Suppressor macrophage treated with lipopolysaccharide for 4 hours (primary cell): ENCODE results near the gene CCR1.
"Not testable (repeated sequence)": the region's sequence is repeated elsewhere in the genome, so short reads cannot be mapped to it uniquely, and the experiment has no call there.

Experiments
- DNase-seq: peaks from one replicate; pipeline ENCODE4 v3.0.0-alpha.2; 2020

The CCR1 gene

DNA sequence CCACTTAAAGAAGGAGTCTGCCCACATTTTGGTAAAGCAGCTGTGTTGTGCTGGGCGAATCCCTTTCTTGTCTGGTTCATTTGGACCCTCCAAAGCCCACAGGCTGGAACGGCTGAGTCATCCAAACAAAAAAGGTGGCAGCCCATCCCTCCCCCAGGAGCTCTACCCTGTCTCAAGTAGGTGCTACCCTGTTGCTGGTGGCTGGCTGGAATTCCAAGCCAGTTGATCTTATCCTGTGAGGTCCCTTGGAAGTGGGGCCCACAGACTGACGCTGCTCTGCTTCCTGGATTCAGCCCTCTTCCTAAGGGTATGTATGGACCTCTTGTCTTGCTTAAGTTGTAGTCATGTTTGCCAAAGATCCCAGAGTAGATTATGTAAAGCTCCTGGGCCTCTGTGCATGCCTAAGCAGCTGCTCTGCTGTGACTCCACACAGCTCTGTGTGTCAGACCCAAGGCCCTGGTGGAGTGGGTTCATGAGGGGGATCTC lies 44.5 kb downstream of the CCR1 start:
- peak; percentile 11 for DNase-seq

DNA sequence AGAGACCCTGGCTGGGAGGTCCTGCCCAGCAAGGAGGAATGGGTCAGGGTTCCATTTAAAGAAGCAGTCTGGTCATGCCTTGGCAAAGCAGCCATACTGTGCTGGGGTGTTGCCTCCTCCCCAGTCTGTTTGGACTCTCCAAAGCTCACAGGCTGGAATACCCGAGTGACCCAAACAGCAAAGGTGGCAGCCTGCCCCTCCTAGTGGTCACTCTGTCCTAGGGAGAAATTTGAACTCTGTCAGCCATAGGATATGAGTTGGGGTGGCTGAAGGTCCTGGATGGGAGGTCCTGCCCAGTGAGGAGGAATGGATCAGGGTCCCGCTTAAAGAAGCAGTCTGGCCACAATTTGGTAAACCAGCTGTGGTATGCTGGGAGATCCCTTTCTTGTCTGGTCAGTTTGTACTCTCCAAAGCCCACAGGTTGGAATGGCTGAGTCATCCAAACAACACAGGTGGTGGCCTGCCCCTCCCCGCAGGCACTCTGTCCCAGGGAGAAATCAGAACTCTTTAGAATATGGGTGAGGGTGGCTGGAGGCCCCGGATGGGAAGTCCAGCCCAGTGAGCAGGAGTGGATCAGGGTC lies 45.0 kb downstream of the CCR1 start:
- DNase-seq: no peak

- DNase-seq: not testable (repeated sequence)
These were observed 50.4 kb downstream of the CCR1 start for GRCh38 chr3:46157685-46158084.

DNA sequence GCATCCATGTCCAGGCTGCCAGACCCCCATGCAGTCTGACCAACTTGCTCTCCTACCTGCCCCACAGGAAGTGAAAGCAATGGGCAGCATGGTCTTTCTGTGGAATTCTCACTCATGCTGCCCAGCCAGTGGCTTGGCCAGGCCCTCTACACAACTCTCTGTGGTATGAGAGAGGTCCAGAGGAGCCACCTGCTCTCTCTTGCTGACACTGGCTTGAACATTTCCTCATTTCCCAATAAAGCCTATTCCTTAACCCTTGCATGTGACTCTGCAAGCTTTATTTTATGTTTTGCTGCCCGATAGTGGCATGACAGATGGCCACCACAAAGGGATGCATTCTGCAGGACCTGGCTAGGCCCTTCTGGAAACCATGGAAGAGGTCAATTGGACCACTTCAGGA lies 53.8 kb downstream of the CCR1 start:
- DNase-seq: no peak
